GM21723 (cell line): ENCODE results near the gene ZNF462.
"Not testable (repeated sequence)": the region's sequence is repeated elsewhere in the genome, so short reads cannot be mapped to it uniquely, and the experiment has no call there.

Experiments used
- ATAC-seq: cut with Tn5 transposase; IDR thresholded peaks from one replicate; pipeline ENCODE4 v1.9.1; 2021; ENCODE audit warnings: mild to moderate bottlenecking, moderate library complexity; ENCODE audit not compliant: unreplicated experiment

ZNF462 gene, protein sequence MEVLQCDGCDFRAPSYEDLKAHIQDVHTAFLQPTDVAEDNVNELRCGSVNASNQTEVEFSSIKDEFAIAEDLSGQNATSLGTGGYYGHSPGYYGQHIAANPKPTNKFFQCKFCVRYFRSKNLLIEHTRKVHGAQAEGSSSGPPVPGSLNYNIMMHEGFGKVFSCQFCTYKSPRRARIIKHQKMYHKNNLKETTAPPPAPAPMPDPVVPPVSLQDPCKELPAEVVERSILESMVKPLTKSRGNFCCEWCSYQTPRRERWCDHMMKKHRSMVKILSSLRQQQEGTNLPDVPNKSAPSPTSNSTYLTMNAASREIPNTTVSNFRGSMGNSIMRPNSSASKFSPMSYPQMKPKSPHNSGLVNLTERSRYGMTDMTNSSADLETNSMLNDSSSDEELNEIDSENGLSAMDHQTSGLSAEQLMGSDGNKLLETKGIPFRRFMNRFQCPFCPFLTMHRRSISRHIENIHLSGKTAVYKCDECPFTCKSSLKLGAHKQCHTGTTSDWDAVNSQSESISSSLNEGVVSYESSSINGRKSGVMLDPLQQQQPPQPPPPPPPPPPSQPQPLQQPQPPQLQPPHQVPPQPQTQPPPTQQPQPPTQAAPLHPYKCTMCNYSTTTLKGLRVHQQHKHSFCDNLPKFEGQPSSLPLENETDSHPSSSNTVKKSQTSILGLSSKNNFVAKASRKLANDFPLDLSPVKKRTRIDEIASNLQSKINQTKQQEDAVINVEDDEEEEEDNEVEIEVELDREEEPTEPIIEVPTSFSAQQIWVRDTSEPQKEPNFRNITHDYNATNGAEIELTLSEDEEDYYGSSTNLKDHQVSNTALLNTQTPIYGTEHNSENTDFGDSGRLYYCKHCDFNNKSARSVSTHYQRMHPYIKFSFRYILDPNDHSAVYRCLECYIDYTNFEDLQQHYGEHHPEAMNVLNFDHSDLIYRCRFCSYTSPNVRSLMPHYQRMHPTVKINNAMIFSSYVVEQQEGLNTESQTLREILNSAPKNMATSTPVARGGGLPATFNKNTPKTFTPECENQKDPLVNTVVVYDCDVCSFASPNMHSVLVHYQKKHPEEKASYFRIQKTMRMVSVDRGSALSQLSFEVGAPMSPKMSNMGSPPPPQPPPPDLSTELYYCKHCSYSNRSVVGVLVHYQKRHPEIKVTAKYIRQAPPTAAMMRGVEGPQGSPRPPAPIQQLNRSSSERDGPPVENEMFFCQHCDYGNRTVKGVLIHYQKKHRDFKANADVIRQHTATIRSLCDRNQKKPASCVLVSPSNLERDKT (N-terminal part only)

DNA sequence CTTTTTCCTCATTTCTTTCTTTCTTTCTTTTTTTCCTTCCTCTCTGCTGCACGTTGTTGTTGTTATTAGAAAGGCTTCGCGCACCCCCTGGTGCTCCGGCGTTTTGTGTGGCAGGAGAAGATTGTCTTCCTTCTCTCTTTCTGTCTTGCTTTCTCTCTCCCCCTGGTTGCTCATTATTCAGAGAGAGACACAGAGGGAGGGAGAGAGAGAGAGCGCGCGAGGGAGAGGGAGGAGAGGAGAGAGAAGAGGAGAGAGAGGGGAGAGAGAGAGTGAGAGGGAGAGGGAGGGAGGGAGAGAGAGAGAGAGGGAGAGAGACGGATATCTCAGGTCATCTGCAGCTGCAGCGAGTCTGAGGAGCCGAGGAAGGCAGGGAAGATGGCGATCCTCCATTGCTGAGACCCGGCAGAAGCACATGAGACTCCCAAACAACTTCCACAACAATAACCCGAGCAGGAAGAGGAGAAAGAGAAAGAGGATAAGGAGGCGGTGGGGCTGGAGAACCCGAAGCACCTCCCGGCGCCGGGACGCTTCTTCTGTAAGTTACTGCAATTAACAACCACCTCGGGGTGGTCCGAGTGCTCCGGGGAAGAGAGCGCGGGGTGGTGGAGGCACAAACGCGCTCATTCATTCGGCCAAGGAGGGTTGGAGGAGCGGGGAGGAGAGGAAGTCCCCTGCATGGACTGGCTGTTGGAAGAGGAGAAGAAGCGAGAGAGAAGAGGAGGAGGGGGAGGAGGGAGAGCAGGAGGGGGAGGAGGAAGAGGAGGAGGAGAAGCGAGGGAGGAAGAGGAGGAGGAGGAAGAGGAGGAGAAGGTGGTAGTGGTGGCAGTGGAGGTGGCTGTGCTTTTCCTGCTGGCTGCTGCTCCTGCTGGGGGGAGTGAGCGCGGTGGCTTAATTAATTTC is at the start of gene ZNF462:
Gene ZNF462, plus strand, starts transcription at position 346 of the 900 bp plus-strand sequence. CDS start 60,218 bp downstream, outside the sequence.
- no peak for ATAC-seq

- ATAC-seq, result no peak
Observed at GRCh38 chr9:106816524-106816923, 46.4 kb upstream of the ZNF462 start.

- no peak for ATAC-seq
Observed at GRCh38 chr9:106818034-106818433, 44.9 kb upstream of the ZNF462 start.

DNA sequence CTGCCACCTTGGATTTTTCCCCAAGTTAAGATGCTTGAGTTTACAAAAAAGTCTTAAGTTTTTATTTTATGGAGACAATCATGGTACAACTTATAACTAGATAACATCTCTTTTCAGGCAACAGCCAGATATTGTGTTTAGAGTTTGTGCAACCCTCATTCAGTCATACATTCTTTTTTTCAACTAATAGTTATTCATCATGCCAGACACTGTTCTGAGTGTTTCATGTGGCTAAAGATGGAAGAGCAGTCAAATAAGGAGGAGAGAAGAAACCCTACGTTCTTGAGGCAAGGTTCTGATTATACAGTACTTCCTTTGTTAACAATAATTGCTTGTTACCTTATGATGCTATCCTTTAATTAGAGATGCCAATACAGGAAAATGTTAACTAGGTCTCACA is 42.1 kb upstream of the ZNF462 start:
- no peak for ATAC-seq

- no peak for ATAC-seq
Observed at GRCh38 chr9:106828070-106828469, 34.9 kb upstream of the ZNF462 start.

DNA sequence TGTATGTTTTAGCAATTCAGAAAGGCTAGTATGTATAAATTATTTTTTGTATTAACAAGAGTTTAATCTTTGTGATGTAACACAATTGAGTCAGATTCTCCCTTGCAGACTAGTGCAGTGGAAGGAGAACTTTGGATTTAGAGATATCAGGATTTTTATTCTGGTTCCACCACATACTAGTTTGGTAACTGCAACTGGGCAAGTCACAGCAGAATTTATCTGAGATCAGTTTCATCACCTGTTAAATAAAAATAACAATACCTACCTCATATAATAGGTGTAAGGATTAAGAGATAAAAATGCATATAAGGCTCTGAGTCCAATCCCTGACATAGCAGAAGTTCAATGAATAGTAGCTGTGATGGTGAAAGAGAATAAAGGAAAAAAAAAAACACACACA is 34.0 kb upstream of the ZNF462 start:
- no peak for ATAC-seq

GRCh38 chr9:106829666-106830408 is 33.1 kb upstream of the ZNF462 start:
- ATAC-seq, result no peak

DNA sequence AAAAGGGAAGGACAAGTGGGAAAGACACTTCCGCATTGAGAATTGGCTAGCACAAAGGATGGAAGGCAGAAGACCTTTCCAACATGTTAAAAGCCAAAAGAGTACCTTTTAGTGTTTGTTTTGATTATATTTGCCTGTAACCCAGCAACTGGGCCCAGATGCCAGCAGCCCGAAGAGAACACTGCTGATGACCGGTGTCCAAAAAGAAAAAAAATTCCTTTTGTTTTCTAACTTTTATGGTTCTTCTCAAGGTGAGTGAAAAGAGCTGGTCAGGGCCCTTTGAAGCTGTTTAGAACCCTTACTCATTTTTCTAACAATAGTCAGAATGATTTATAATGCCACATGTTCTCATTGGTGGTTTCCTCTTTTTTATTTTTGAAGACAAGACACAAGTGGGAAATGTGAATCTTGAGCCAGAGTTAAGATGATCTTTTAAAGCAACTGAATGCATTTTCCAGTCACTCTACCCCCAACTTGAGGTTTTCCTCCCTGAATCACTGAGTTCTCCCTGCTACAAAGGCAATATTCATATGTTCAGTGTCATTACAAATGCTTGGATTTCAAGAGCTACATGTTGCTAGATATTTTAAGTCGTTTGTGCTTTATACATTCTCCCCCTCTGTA is 32.3 kb upstream of the ZNF462 start:
- ATAC-seq, result no peak

GRCh38 chr9:106834888-106835287 is 28.1 kb upstream of the ZNF462 start:
- ATAC-seq, result no peak

GRCh38 chr9:106835840-106836239 is 27.1 kb upstream of the ZNF462 start:
- ATAC-seq, result no peak

- no peak for ATAC-seq
Observed at GRCh38 chr9:106843371-106843770, 19.6 kb upstream of the ZNF462 start.

GRCh38 chr9:106846307-106846706 is 16.7 kb upstream of the ZNF462 start:
- ATAC-seq, result no peak

GRCh38 chr9:106846857-106847256 is 16.1 kb upstream of the ZNF462 start:
- no peak for ATAC-seq

DNA sequence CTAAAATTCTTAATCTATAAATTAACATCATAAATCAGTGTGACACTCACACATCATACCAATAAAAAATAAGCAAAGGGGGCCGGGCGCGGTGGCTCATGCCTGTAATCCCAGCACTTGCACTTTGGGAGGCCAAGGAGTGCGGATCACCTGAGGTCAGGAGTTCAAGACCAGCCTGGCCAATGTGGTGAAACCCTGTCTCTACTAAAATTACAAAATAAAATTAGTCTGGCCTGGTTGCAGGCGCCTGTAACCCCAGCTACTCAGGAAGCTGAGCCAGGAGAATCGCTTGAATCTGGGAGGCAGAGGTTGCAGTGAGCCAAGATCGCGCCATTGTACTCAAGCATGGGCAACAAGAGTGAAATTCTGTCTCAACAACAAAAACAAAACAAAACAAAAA is 11.3 kb upstream of the ZNF462 start:
- not testable (repeated sequence) for ATAC-seq

GRCh38 chr9:106857811-106858470 is 5.0 kb upstream of the ZNF462 start:
- ATAC-seq, result no peak

GRCh38 chr9:106859957-106860720 is 2.8 kb upstream of the ZNF462 start:
- no peak for ATAC-seq

DNA sequence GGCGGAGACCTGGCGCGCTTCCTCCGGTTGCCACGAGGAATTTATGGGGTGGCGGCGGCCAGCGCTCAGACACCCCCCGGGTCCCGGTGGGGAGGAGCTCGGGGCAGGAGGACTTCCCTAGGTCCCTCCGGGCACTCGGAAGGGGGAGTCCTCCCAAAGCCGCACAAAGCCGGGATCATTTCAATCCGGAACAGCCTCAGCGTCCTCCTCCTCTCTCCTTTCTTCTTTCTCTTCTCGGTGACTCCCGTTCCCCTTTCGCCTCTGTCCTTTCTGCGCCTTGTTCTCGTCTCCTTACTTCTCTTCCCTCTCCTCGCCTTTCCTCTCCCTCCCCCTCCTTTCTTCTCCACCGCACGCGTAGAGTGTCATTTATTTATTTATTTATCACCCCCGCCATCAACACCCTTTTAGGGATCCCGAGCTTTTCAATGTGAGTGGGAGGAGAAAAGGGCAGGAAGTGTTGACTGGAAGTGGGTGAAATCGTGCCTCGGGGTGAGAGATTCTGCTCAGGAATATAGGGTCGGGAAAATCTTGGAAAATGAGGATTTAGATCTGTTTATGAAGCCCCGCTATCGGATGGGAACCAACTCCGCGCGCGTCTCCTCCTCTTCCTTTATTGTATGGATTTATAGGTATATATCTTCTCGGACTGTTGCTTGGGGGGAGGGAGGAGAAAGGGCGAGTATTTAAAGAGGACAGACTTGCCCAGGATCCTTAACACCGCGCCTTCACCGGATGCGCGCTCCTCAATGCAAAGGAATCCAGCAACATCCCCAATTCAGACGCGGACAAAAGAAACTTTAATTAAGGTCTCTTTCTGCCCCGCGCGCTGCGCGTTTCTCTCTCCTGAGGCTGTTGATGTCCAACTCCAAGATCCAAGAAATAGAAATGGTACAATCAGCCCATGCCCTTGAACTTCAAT is 2.0 kb upstream of the ZNF462 start:
- ATAC-seq, result no peak
